ENCODE results near the gene ACAP2.

- no peak for TF ChIP-seq CTCF (IDR thresholded peaks at IDR 0.05; ENCODE audit: low read depth, low read length)
- TF ChIP-seq POLR2A (IDR thresholded peaks at IDR 0.05; ENCODE audit: extremely low read depth, insufficient read length) = no peak
- TF ChIP-seq MAX (IDR thresholded peaks at IDR 0.05; ENCODE audit: low read depth, low read length) = no peak
- TF ChIP-seq MYC (IDR thresholded peaks at IDR 0.05; ENCODE audit: low read depth, low read length) = no peak
These were observed 70.6 kb downstream of the ACAP2 start for GRCh38 chr3:195372220-195372619.

All from NB4 (cell line).